Vagina (tissue), 2 donors: ENCODE data around the gene DGKG. TPM values are rescaled to one million over a fixed set of nuclear protein-coding genes. Genes with fewer than 3 reads are reported as not detected.

Experiments
- DNase-seq, 2 donors: peaks; one replicate each; pipeline ENCODE4 v3.0.0-alpha.2; 2017; ENCODE audit errors: extremely low spot score in 2 of 2
- H3K27ac ChIP-seq: fragments of 200-600 bp; sonication (generic); one replicate; pipeline ENCODE4 v1.5.1; 2019
- H3K27me3 ChIP-seq: fragments of 200-600 bp; sonication (generic); one replicate; pipeline ENCODE4 v1.5.1; 2019
- H3K36me3 ChIP-seq, 2 donors: fragments of 200-600 bp; sonication (generic); one replicate each; pipeline ENCODE4 v1.5.1; 2017 to 2019
- H3K4me1 ChIP-seq: fragments of 200-600 bp; sonication (generic); one replicate; pipeline ENCODE4 v1.5.1; 2019
- H3K4me3 ChIP-seq, 2 donors: fragments of 200-600 bp; sonication (generic); 1 replicate in 1 of 2; 2 replicates in 1 of 2; pipeline ENCODE4 v1.5.1; 2016 to 2019
- H3K9me3 ChIP-seq: fragments of 200-600 bp; sonication (generic); one replicate; pipeline ENCODE4 v1.5.1; 2019
- CTCF ChIP-seq, 3 experiments: fragments of 450-650 bp in 2 of 3; fragments of 200-600 bp in 1 of 3; sonication (generic) in 1 of 3; IDR thresholded peaks; one replicate each; pipeline ENCODE4 v1.5.1; 2017 to 2019; ENCODE audit warnings: antibody characterized with exemption in 3 of 3, mild to moderate bottlenecking in 2 of 3, moderate library complexity in 2 of 3
- POLR2A ChIP-seq, 2 donors: fragments of 450-650 bp; IDR thresholded peaks; one replicate each; pipeline ENCODE4 v1.6.1; 2017; ENCODE audit warnings: antibody characterized with exemption in 2 of 2, mild to moderate bottlenecking in 2 of 2, moderate library complexity in 2 of 2
- POLR2AphosphoS5 ChIP-seq, 2 donors: sonication (generic); formaldehyde crosslinking; IDR thresholded peaks; one replicate each; pipeline ENCODE4 v1.9.0; 2017; ENCODE audit warnings: antibody characterized with exemption in 2 of 2, mild to moderate bottlenecking in 2 of 2, low read depth in 1 of 2; ENCODE audit not compliant: insufficient read depth in 1 of 2
- intact Hi-C: fragments of 100-400 bp; cut with DNase I; formaldehyde crosslinking; loops from one replicate; pipeline ENCODE4 v1.15.1; 2023
- total RNA-seq: library from RNA; depleted of rRNA; stranded (reverse); fragments of >200 nt; gene quantifications from one replicate; pipeline ENCODE4 v1.2.3, GENCODE V29; 2016

DGKG gene
- total RNA-seq, 1 donor from 2014 or later: 2.5 TPM

DNA sequence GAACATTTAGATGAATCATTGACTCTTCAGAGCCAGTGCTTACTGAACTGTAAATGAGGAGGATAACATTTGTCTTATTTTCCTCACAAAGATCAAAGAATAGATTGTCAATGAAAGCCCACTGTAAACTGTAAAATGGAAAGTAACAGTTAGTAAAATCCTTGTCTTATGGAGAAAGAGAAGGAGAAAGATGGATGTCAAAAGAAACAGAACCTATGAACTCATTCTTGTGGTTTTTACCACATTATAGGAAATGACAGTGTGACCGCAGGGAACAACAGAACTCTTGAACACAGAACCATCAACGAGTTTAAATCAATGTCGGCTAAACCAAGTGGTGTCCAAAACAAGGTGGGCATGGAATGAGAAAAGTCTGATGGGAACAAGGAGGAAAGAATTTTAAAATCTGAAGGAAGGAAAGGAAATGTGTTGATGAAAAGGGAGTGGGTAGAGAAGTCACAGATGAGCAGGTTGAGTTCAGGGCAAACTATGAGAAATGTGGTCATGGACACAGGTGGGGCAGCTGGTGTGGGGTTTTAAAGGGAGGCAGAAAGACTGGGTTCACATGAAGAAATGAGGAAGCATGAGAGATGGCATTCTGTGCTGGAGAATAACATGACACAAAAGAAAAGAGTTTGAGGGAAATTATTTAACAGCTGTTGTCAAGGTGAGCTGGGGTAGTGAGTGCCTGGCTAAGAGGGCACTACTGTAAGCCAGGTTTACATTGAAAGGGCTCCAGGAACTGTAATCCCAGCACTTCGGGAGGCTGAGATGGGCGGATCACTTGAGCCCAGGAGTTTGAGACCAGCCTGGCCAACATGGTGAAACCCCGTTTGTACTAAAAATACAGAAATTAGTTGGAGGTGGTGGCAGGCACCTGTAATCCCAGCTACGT, 210.7 kb downstream of the DGKG start:
- no peaks in the 10 kb centered on the region for H3K9me3 ChIP-seq
- H3K4me1 ChIP-seq: no peaks in the 10 kb centered on the region
- no peak for DNase-seq
- H3K27ac ChIP-seq: no peak overlapping the region
- no peak overlapping the region for H3K4me3 ChIP-seq
- TF ChIP-seq CTCF (IDR thresholded peaks at IDR 0.05) (no peak), POLR2A (IDR thresholded peaks at IDR 0.05) (no peak), POLR2AphosphoS5 (IDR thresholded peaks at IDR 0.05; ENCODE audit: insufficient read depth in 1 of 2, low read depth in 1 of 2) (no peak)
- H3K27me3 ChIP-seq: no peaks in the 10 kb centered on the region
- H3K36me3 ChIP-seq: no peaks in the 10 kb centered on the region
- intact Hi-C loops: no loop called here

DNA sequence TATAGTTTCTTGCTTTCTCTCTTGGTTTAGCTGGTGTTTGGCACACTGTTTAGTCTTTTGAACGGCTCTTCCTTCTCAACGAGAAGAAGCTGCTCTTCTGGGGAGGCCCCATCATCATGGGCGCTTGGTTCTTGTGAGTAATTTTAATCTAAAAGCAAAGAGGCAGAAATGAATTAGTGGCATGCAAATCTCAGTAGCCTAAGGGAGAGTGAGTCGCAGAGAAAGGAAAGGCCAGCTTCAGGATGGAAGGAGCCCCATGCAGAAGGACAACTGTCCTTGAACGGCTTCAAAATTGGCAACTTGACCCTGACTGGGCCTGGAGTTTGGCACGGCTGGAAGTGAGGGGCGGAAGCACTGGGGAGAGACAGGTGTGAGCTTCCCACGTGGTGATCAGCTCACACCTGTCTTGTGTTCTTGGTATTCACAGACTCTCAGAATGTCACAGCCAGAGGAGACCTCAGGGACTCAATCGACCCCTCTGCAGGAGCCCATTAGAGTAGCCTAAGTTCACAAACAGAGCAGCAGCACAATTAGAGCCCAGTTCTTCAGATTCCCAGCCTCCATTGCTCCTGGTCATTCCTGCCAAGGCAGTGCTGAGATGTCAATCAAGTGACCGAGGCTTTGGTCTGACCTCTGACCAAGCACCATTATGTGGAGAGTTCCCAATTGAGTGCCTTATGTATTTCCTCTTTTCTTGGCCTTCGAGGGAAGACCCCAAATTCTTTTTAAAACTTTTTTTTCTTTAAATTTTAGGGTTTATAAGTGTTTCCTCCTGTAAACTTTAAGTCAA, 211.8 kb downstream of the DGKG start:
- no peak overlapping the region for H3K4me3 ChIP-seq
- H3K36me3 ChIP-seq: no peaks in the 10 kb centered on the region
- no peaks in the 10 kb centered on the region for H3K27me3 ChIP-seq
- no peaks in the 10 kb centered on the region for H3K4me1 ChIP-seq
- TF ChIP-seq POLR2A (IDR thresholded peaks at IDR 0.05): no peak
- no peak for TF ChIP-seq CTCF (IDR thresholded peaks at IDR 0.05)
- TF ChIP-seq POLR2AphosphoS5 (IDR thresholded peaks at IDR 0.05; ENCODE audit: insufficient read depth in 1 of 2, low read depth in 1 of 2): no peak
- no peaks in the 10 kb centered on the region for H3K9me3 ChIP-seq
- no peak overlapping the region for H3K27ac ChIP-seq
- intact Hi-C loops: no loop called here
- no peak for DNase-seq

DNA sequence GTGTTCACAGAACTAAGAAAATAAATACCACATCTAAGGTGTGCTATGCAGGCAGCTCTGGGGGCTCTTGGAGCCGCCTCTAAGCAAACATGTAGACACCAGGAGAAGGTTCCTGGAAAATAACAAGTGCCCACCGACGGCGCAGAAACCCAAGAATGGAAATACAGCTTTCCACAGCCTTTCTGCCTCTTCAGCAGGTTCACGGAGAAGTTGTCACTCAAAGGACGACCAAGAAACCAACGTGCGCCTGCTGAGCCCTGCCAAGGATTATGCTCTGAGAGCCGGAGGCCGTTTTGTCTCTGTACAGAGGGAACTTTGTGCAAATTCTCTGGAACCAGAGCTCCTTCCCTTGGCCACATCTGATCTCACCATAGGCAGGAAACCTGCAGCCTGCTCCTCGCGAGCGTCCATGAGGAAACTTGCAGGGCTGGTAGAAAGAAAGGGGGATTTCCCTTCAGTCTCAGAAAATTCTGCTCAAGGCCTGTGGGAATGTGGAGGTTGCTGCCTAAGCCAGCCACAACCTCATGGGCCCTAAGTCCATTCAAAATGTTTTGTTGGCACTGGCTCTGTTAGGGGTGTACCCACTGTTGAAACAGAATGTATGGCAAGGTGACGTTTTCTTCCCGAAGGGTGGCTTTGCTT, 212.6 kb downstream of the DGKG start:
- no peaks in the 10 kb centered on the region for H3K4me1 ChIP-seq
- no peaks in the 10 kb centered on the region for H3K9me3 ChIP-seq
- DNase-seq: no peak
- TF ChIP-seq POLR2AphosphoS5 (IDR thresholded peaks at IDR 0.05; ENCODE audit: insufficient read depth in 1 of 2, low read depth in 1 of 2): no peak
- no peak for TF ChIP-seq POLR2A (IDR thresholded peaks at IDR 0.05)
- TF ChIP-seq CTCF (IDR thresholded peaks at IDR 0.05): no peak
- intact Hi-C loops: no loop called here
- H3K27me3 ChIP-seq: no peaks in the 10 kb centered on the region
- no peak overlapping the region for H3K4me3 ChIP-seq
- H3K27ac ChIP-seq: no peak overlapping the region
- H3K36me3 ChIP-seq: no peaks in the 10 kb centered on the region

- no peaks in the 10 kb centered on the region for H3K9me3 ChIP-seq
Observed at GRCh38 chr3:186144257-186144656, 217.8 kb downstream of the DGKG start.

More at GRCh38 chr3:186144257-186144656, 217.8 kb downstream of the DGKG start:
- intact Hi-C loops: no loop called here
- Histone ChIP-seq H3K27me3 (no peaks in the 10 kb centered on the region), H3K4me3 (no peak overlapping the region), H3K4me1 (no peaks in the 10 kb centered on the region), H3K36me3 (no peaks in the 10 kb centered on the region), H3K27ac (no peak overlapping the region)
- peak in 1 of 2 donors; percentile 22 for DNase-seq
- TF ChIP-seq CTCF (IDR thresholded peaks at IDR 0.05): no peak
- TF ChIP-seq POLR2A (IDR thresholded peaks at IDR 0.05): no peak
- TF ChIP-seq POLR2AphosphoS5 (IDR thresholded peaks at IDR 0.05; ENCODE audit: insufficient read depth in 1 of 2, low read depth in 1 of 2): no peak
